Ovary (tissue), 9 donors: Measurements from ENCODE around the gene OGG1. TPM values are rescaled to one million over a fixed set of nuclear protein-coding genes. Genes with fewer than 3 reads are reported as not detected.

Source experiments
- DNase-seq, 5 donors: peaks; one replicate each; pipeline ENCODE4 v3.0.0-alpha.2; 2019 to 2020
- H3K27ac ChIP-seq, 2 donors: fragments of 200-600 bp; one replicate each; pipeline versions ENCODE4 v1.5.1 to v1.8.0; 2019 to 2022
- H3K27me3 ChIP-seq: fragments of 200-600 bp; one replicate; pipeline ENCODE4 v1.8.0; 2022
- H3K36me3 ChIP-seq: fragments of 200-600 bp; sonication (generic); one replicate; pipeline ENCODE4 v1.5.1; 2019
- H3K4me1 ChIP-seq: one replicate; pipeline ENCODE4 v1.8.1; 2013; ENCODE audit warnings: mild to moderate bottlenecking, moderate library complexity; ENCODE audit not compliant: insufficient read depth
- H3K4me3 ChIP-seq: fragments of 200-600 bp; sonication (generic); one replicate; pipeline ENCODE4 v1.5.1; 2017
- H3K9me3 ChIP-seq, 2 donors: fragments of 200-600 bp in 1 of 2; sonication (generic) in 1 of 2; one replicate each; pipeline versions ENCODE4 v1.5.1 to v1.8.1; 2013 to 2019; ENCODE audit warnings: mild to moderate bottlenecking in 1 of 2, moderate library complexity in 1 of 2
- CTCF ChIP-seq, 3 donors: fragments of 450-650 bp in 2 of 3; fragments of 200-600 bp in 1 of 3; IDR thresholded peaks; one replicate each; pipeline versions ENCODE4 v1.5.1 to v1.8.0; 2016 to 2022; ENCODE audit warnings: antibody characterized with exemption in 3 of 3, mild to moderate bottlenecking in 1 of 3
- EP300 ChIP-seq: sonication (generic); formaldehyde crosslinking; IDR thresholded peaks from one replicate; pipeline ENCODE4 v1.6.1; 2017; ENCODE audit warnings: antibody characterized with exemption
- POLR2A ChIP-seq: fragments of 450-650 bp; IDR thresholded peaks from one replicate; pipeline ENCODE4 v1.6.1; 2017; ENCODE audit warnings: antibody characterized with exemption, mild to moderate bottlenecking, moderate library complexity
- WGBS, 3 donors: extraction: QIAGEN DNeasy Blood & Tissue Kit in 1 of 3; methylation state at CpG; one replicate each; pipeline versions ENCODE4 v1.1.5 to v1.1.7; 2013 to 2017; 5-methylcytosine and 5-hydroxymethylcytosine counted together
- intact Hi-C, 4 donors: fragments of 100-400 bp; cut with DNase I; formaldehyde crosslinking; loops; one replicate each; pipeline versions ENCODE4 v1.11.0 to v1.15.1; 2022 to 2023
- polyA plus RNA-seq, 2 donors: library from polyadenylated mRNA; stranded (reverse); fragments of 200-250 nt in 1 of 2; fragments of 350-450 nt in 1 of 2; fragmentation: Illumina TruSeq in 1 of 2; extraction: RNeasy Lipid Tissue Mini Kit (QIAGEN cat#74804) in 1 of 2; gene quantifications; one replicate each; pipeline ENCODE4 v1.2.3, GENCODE V29; 2013 to 2014
- total RNA-seq, 7 donors: library from RNA; depleted of rRNA in 2 of 7; stranded (reverse); fragments of >200 nt in 2 of 7; fragmentation: NEBNext Ultra II Directional in 3 of 7; extraction: Animal tissue kit (Norgen Biotek cat#: 25700) in 3 of 7; gene quantifications; one replicate each; pipeline versions ENCODE4 v1.1.0 to v1.2.4, GENCODE V29; 2016 to 2023
- donor health status: DM: no; HTN: no; CAD: no; lungs with moderate emphysema.
- donor health status: DM: no; HTN: no; CAD: no.
- donor health status: Bipolar disorder and iron deficiency.
- donor health status: DM: yes; HTN: yes; CAD: no.
- donor health status: DM: no; HTN: no; CAD: no.
- donor health status: DM: yes; HTN: yes; CAD: no.

OGG1 gene
- total and polyA plus RNA-seq, 9 donors = 16.8 to 54.3 (median 31.1) TPM

DNA sequence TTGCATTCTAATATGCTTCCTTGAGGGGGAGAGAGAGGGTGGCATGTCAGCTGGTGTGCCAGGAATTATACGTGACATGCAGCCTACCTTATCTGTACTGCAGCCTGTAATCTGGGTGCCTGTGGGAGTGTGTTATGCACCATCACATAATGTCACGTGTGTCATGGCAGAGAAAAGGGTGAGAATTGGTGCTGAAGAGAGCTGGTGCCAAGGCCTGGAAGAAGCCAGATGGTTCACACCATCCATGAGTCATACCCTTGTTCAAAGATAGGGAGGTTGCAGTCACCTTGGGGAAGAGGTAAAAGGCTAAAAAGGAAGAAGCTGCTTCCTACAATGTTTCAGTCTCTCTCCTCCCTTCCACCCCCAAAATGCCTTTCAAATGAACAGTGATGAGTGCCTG lies 12.9 kb upstream of the OGG1 start:
- H3K4me3 ChIP-seq = no peak overlapping the region
- H3K27me3 ChIP-seq = no peaks in the 10 kb centered on the region
- peaks cover 4% of the 10 kb centered on the region for H3K4me1 ChIP-seq
- DNase-seq = no peak
- intact Hi-C loops = loop anchor here in 2 of 4 donors (10.0 kb wide), 2 partner anchors 58 to 198 kb away; partner anchors contain the start of genes ARPC4 (in 1 of the 2), CRELD1 (in 1 of the 2) and TADA3 (in 1 of the 2)
- no peaks in the 10 kb centered on the region for H3K36me3 ChIP-seq
- no peak overlapping the region for H3K27ac ChIP-seq
- no peak for TF ChIP-seq POLR2A
- TF ChIP-seq CTCF (IDR thresholded peaks at IDR 0.05) = no peak
- TF ChIP-seq EP300 = no peak
- no peaks in the 10 kb centered on the region for H3K9me3 ChIP-seq
- WGBS, 3 donors = 58 to 66% (median 62%) methylated on average over 2 of the region's 2 CpGs

DNA sequence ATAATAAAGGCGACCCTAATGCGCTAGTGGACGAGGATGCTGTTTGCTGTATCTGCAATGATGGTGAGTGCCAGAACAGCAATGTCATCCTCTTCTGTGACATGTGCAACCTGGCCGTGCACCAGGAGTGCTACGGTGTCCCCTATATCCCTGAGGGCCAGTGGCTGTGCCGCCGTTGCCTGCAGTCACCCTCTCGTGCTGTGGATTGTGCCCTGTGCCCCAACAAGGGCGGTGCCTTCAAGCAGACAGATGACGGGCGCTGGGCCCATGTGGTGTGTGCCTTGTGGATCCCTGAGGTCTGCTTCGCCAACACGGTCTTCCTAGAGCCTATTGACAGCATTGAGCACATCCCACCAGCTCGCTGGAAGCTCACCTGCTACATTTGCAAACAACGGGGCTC lies 10.6 kb upstream of the OGG1 start:
- intact Hi-C loops = loop anchor here in 2 of 4 donors (10.0 kb wide), 2 partner anchors 56 to 196 kb away; partner anchors contain the start of genes ARPC4 (in 1 of the 2), CRELD1 (in 1 of the 2) and TADA3 (in 1 of the 2)
- no peaks in the 10 kb centered on the region for H3K36me3 ChIP-seq

DNA sequence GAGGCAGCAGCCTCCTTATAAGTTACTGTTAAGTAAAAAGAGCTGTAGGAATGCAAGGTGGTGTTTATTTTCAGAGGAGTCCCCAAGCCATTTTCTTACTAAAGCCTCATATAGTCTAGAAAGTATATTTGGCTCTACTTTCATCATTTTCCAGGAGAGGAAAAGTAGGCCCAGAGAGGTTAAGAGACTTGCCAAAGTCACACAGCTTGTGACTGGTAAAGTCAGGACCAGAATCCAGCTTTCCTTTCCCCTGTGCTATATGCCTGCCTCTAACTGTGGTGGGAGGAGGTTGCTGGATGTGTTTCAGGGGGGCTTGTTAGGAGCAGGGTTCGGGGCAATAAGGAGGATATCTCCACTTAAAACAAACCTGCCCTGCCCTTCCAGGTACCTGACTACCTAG lies 7.2 kb upstream of the OGG1 start:
- DNase-seq = no peak
- no peaks in the 10 kb centered on the region for H3K36me3 ChIP-seq
- WGBS, 3 donors = 86 to 93% (median 86%) methylated on average over 1 of the region's 1 CpG
- TF ChIP-seq EP300 = no peak
- no peak for TF ChIP-seq CTCF (IDR thresholded peaks at IDR 0.05)
- no peak for TF ChIP-seq POLR2A
- no peak overlapping the region for H3K4me3 ChIP-seq
- intact Hi-C loops = no loop called here
- H3K4me1 ChIP-seq = no peaks in the 10 kb centered on the region
- H3K27me3 ChIP-seq = no peaks in the 10 kb centered on the region
- H3K9me3 ChIP-seq = no peaks in the 10 kb centered on the region
- H3K27ac ChIP-seq = no peak overlapping the region

More for the DNA sequence above, 10.6 kb upstream of the OGG1 start:
- DNase-seq = no peak
- WGBS, 3 donors = 91 to 92% (median 91%) methylated on average over 13 to 15 of the region's 15 CpGs
- no peaks in the 10 kb centered on the region for H3K4me1 ChIP-seq
- no peaks in the 10 kb centered on the region for H3K9me3 ChIP-seq
- no peaks in the 10 kb centered on the region for H3K27me3 ChIP-seq
- no peak overlapping the region for H3K27ac ChIP-seq
- H3K4me3 ChIP-seq = no peak overlapping the region
- no peak for TF ChIP-seq POLR2A
- no peak for TF ChIP-seq CTCF (IDR thresholded peaks at IDR 0.05)
- TF ChIP-seq EP300 = no peak

- H3K4me1 ChIP-seq = no peaks in the 10 kb centered on the region
- no peak overlapping the region for H3K4me3 ChIP-seq
- no peaks in the 10 kb centered on the region for H3K9me3 ChIP-seq
- DNase-seq = no peak
- H3K27ac ChIP-seq = no peak overlapping the region
- WGBS, 3 donors = 91 to 94% (median 92%) methylated on average over 18 of the region's 18 CpGs
- no peaks in the 10 kb centered on the region for H3K27me3 ChIP-seq
- TF ChIP-seq POLR2A (no peak), EP300 (no peak), CTCF (IDR thresholded peaks at IDR 0.05) (no peak)
- intact Hi-C loops = no loop called here
- H3K36me3 ChIP-seq = no peaks in the 10 kb centered on the region
These were observed 6.2 kb upstream of the OGG1 start for GRCh38 chr3:9743548-9743947.
